ENCODE measurements around the gene HLF. TPM values are rescaled to one million over a fixed set of nuclear protein-coding genes. Genes with fewer than 3 reads are reported as not detected.

HLF gene
- total and polyA plus RNA-seq, 2 of the 4 experiments (the other 2 are of a cell fraction), result 0.18 TPM; not detected in 1

- CTCF ChIA-PET, result no interaction called here
- no peaks in the 10 kb centered on the region for H3K79me1 ChIP-seq (ENCODE audit: low read depth in 1 of 2, low read length in 2 of 2)
- in situ Hi-C loops (cut with MboI; ENCODE audit: low sequenced_read_pairs) (no loop called here), dilution Hi-C loops (cut with HindIII; ENCODE audit: low sequenced_read_pairs, unreplicated experiment) (no loop called here), intact Hi-C loops (cut with micrococcal nuclease) (no loop called here)
- H2BK15ac ChIP-seq (ENCODE audit: low read depth, low read length), result no peak overlapping the region
- H2BK120ac ChIP-seq (ENCODE audit: low read depth, low read length), result no peak overlapping the region
- no peak overlapping the region for H4K91ac ChIP-seq (ENCODE audit: insufficient read depth, low read depth, low read length)
- H3K56ac ChIP-seq (ENCODE audit: extremely low read depth, insufficient read depth, low read length), result no peak overlapping the region
- H3K27me3 ChIP-seq (ENCODE audit: control insufficient read depth, insufficient read depth, low read length), result no peaks in the 10 kb centered on the region
- H2AK5ac ChIP-seq (ENCODE audit: low read depth, low read length), result no peak overlapping the region
- H3K27ac ChIP-seq (ENCODE audit: insufficient read depth, low read length), result no peak overlapping the region
- H3K4me2 ChIP-seq (ENCODE audit: low read depth, low read length), result no peak overlapping the region
- H3K9me1 ChIP-seq (ENCODE audit: insufficient read depth, low read length), result no peaks in the 10 kb centered on the region
- no peak overlapping the region for H3K18ac ChIP-seq (ENCODE audit: low read depth, low read length)
- no peak overlapping the region for H2BK5ac ChIP-seq (ENCODE audit: low read depth, low read length, poor library complexity, severe bottlenecking)
- no peak overlapping the region for H4K5ac ChIP-seq (ENCODE audit: low read depth, low read length)
- H3K4me3 ChIP-seq (ENCODE audit: insufficient read depth, low read depth, low read length), result no peak overlapping the region
- BruUV-seq (replicated peaks), result no TSS peak
- ATAC-seq (ENCODE audit: low read depth) (no peak), DNase-seq (no peak)
- no peak overlapping the region for H2AK9ac ChIP-seq (replicated peaks; ENCODE audit: low read depth, low read length, poor library complexity)
- no peaks in the 10 kb centered on the region for H3K9me3 ChIP-seq (ENCODE audit: control insufficient read depth, insufficient read depth, low read length)
- H2AFZ ChIP-seq (replicated peaks; ENCODE audit: low read length, poor library complexity), result no peak overlapping the region
- no peak overlapping the region for H3K14ac ChIP-seq (replicated peaks; ENCODE audit: low read depth, low read length)
- no peak overlapping the region for H3K23ac ChIP-seq (ENCODE audit: low read depth, low read length)
- no CpG with 5 or more reads among the region's 5 CpGs for WGBS, 2 experiments (ENCODE audit: extremely low coverage in 2 of 2, insufficient read length in 1 of 2)
- no peaks in the 10 kb centered on the region for H3K36me3 ChIP-seq (ENCODE audit: control insufficient read depth, insufficient read depth, low read length)
- no peak overlapping the region for H4K8ac ChIP-seq (ENCODE audit: low read depth in 2 of 2, low read length in 2 of 2)
- H3K4ac ChIP-seq (ENCODE audit: low read depth, low read length), result no peak overlapping the region
- TF ChIP-seq RAD21 (IDR thresholded peaks at IDR 0.05; ENCODE audit: low read length) (no peak), BHLHE40 (IDR thresholded peaks at IDR 0.05; ENCODE audit: low read depth, low read length) (no peak)
- no peak overlapping the region for H2BK20ac ChIP-seq (ENCODE audit: low read depth, low read length)
- H4K20me1 ChIP-seq (ENCODE audit: insufficient read depth, low read length), result no peaks in the 10 kb centered on the region
- no peak overlapping the region for H3K9ac ChIP-seq (ENCODE audit: low read depth, low read length)
- H3K4me1 ChIP-seq (ENCODE audit: control insufficient read depth, insufficient read depth, low read length), result no peaks in the 10 kb centered on the region
- POLR2A ChIA-PET (ENCODE audit: unreplicated experiment), result no interaction called here
These were observed 39.5 kb upstream of the HLF start for GRCh38 chr17:55225237-55225636.

Data from IMR-90 (cell line).